Kidney (tissue), 14 donors: ENCODE data around the gene FBXL14. TPM values are rescaled to one million over a fixed set of nuclear protein-coding genes. Genes with fewer than 3 reads are reported as not detected.

ENCODE experiments used
- DNase-seq, 5 donors: peaks; one replicate each; pipeline ENCODE4 v3.0.0-alpha.2; 2013 to 2020
- FAIRE-seq: peaks from 2 replicates; lab custom pipeline; 2012; peaks lifted over from hg19 to GRCh38; lab: Jason Lieb, UNC
- H3K27ac ChIP-seq, 2 donors: one replicate each; pipeline ENCODE4 v1.7.0; 2013; ENCODE audit warnings: low read depth in 2 of 2, low read length in 2 of 2, inconsistent platforms in 1 of 2
- H3K27me3 ChIP-seq: one replicate; pipeline ENCODE4 v1.7.1; 2013; ENCODE audit warnings: low read length, inconsistent platforms; ENCODE audit not compliant: control insufficient read depth, insufficient read depth
- H3K36me3 ChIP-seq, 3 donors: one replicate each; pipeline versions ENCODE4 v1.7.0 to v1.7.1; 2013; ENCODE audit warnings: low read length in 3 of 3, control low read depth in 1 of 3, inconsistent platforms in 1 of 3; ENCODE audit not compliant: insufficient read depth in 3 of 3, control insufficient read depth in 2 of 3
- H3K4me1 ChIP-seq, 3 donors: one replicate each; pipeline versions ENCODE4 v1.7.0 to v1.7.1; 2013; ENCODE audit warnings: low read length in 3 of 3, inconsistent platforms in 1 of 3, low read depth in 1 of 3; ENCODE audit not compliant: control insufficient read depth in 2 of 3, insufficient read depth in 2 of 3
- H3K4me3 ChIP-seq, 3 donors: one replicate each; pipeline versions ENCODE4 v1.7.0 to v1.8.1; 2013; ENCODE audit warnings: low read length in 3 of 3, control low read depth in 1 of 3, inconsistent platforms in 1 of 3
- H3K9ac ChIP-seq, 3 donors: one replicate each; pipeline versions ENCODE4 v1.7.0 to v1.7.1; 2013; ENCODE audit warnings: low read length in 3 of 3, control low read depth in 1 of 3, inconsistent platforms in 1 of 3
- H3K9me3 ChIP-seq, 3 donors: one replicate each; pipeline versions ENCODE4 v1.7.0 to v1.7.1; 2013; ENCODE audit warnings: low read length in 3 of 3, control low read depth in 1 of 3, inconsistent platforms in 1 of 3; ENCODE audit not compliant: control insufficient read depth in 2 of 3, insufficient read depth in 1 of 3
- intact Hi-C: fragments of 100-400 bp; cut with DNase I; formaldehyde crosslinking; loops from one replicate; pipeline ENCODE4 v1.11.1; 2022
- polyA plus RNA-seq: library from polyadenylated mRNA; stranded (reverse); fragments of 350-450 nt; fragmentation: Illumina TruSeq; extraction: RNeasy Lipid Tissue Mini Kit (QIAGEN cat#74804); gene quantifications from one replicate; pipeline ENCODE4 v1.2.3, GENCODE V29; 2014; ENCODE audit warnings: low read depth, low replicate concordance; ENCODE audit not compliant: insufficient read depth
- total RNA-seq: library from RNA; stranded (reverse); fragmentation: NEBNext Ultra II Directional; extraction: Animal tissue kit (Norgen Biotek cat#: 25700); gene quantifications from one replicate; pipeline ENCODE4 v1.2.1, GENCODE V29; 2021
- TF ChIP-seq, protein P1 (sequence below): IDR thresholded peaks from 3 replicates; pipeline ENCODE4 v1.5.1; 2012; ENCODE audit warnings: mild to moderate bottlenecking, moderate library complexity, borderline replicate concordance; ENCODE audit not compliant: insufficient read depth; ENCODE audit errors: extremely low read depth
- donor health status: control.
- donor health status: control.
- donor health status: control.
- donor health status: control.
- donor health status: control.
- donor health status: DM: yes; HTN: yes; CAD: no.
- donor health status: Normal renal cell carcinoma (clear cell type).

The FBXL14 gene
- total and polyA plus RNA-seq, 2 donors from 2014 or later, result 5.3 to 17.9 TPM

GRCh38 chr12:1610072-1610643 is 15.8 kb upstream of the FBXL14 start:
- intact Hi-C loops, result no loop called here
- Histone ChIP-seq H3K9ac (no peak overlapping the region), H3K9me3 (no peaks in the 10 kb centered on the region), H3K4me1 (peaks cover 3 to 10% (median 3%) of the 10 kb centered on the region in 3 donors), H3K4me3 (no peak overlapping the region), H3K36me3 (no peaks in the 10 kb centered on the region), H3K27me3 (no peaks in the 10 kb centered on the region), H3K27ac (no peak overlapping the region)
- DNase-seq (no peak), FAIRE-seq (no peak)
- TF ChIP-seq, protein P1, sequence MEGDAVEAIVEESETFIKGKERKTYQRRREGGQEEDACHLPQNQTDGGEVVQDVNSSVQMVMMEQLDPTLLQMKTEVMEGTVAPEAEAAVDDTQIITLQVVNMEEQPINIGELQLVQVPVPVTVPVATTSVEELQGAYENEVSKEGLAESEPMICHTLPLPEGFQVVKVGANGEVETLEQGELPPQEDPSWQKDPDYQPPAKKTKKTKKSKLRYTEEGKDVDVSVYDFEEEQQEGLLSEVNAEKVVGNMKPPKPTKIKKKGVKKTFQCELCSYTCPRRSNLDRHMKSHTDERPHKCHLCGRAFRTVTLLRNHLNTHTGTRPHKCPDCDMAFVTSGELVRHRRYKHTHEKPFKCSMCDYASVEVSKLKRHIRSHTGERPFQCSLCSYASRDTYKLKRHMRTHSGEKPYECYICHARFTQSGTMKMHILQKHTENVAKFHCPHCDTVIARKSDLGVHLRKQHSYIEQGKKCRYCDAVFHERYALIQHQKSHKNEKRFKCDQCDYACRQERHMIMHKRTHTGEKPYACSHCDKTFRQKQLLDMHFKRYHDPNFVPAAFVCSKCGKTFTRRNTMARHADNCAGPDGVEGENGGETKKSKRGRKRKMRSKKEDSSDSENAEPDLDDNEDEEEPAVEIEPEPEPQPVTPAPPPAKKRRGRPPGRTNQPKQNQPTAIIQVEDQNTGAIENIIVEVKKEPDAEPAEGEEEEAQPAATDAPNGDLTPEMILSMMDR, result no peak

GRCh38 chr12:1608713-1609119 is 14.3 kb upstream of the FBXL14 start:
- Histone ChIP-seq H3K27ac (no peak overlapping the region), H3K4me1 (peaks cover 3 to 10% (median 6%) of the 10 kb centered on the region in 3 donors), H3K9me3 (no peaks in the 10 kb centered on the region), H3K9ac (no peak overlapping the region), H3K27me3 (no peaks in the 10 kb centered on the region), H3K36me3 (no peaks in the 10 kb centered on the region), H3K4me3 (no peak overlapping the region)
- intact Hi-C loops, result no loop called here
- DNase-seq, result no peak
- FAIRE-seq, result no peak
- TF ChIP-seq, protein P1, result no peak

GRCh38 chr12:1607940-1608712 is 13.7 kb upstream of the FBXL14 start:
- Histone ChIP-seq H3K27ac (no peak overlapping the region), H3K4me1 (peaks cover 3 to 10% (median 6%) of the 10 kb centered on the region in 3 donors), H3K27me3 (no peaks in the 10 kb centered on the region), H3K36me3 (no peaks in the 10 kb centered on the region), H3K9ac (no peak overlapping the region), H3K9me3 (no peaks in the 10 kb centered on the region), H3K4me3 (no peak overlapping the region)
- no peak for DNase-seq
- intact Hi-C loops, result no loop called here
- no peak for FAIRE-seq
- TF ChIP-seq, protein P1, result no peak
